Keratinocyte (primary cell): ENCODE data around the gene ZDHHC18. TPM values are rescaled to one million over a fixed set of nuclear protein-coding genes. Genes with fewer than 3 reads are reported as not detected.

Experiments
- DNase-seq: peaks from one replicate; pipeline ENCODE4 v3.0.0-alpha.2; 2011; ENCODE audit warnings: low read depth, missing footprints, low spot score
- FAIRE-seq: peaks from 2 replicates; lab custom pipeline; 2011; peaks lifted over from hg19 to GRCh38; lab: Jason Lieb, UNC
- H2AFZ ChIP-seq: 2 replicates; pipeline ENCODE4 v1.6.0; 2012; ENCODE audit warnings: low read length, control low read depth, inconsistent platforms; ENCODE audit not compliant: control insufficient read depth
- H3K27ac ChIP-seq: 2 replicates; pipeline ENCODE4 v1.5.1; 2011; ENCODE audit warnings: low read length; ENCODE audit not compliant: control insufficient read depth, insufficient read depth
- H3K27me3 ChIP-seq: 3 replicates; pipeline ENCODE4 v1.6.0; 2011; ENCODE audit warnings: low read length; ENCODE audit not compliant: control insufficient read depth, insufficient read depth; ENCODE audit errors: extremely low read depth
- H3K36me3 ChIP-seq, 2 experiments: 2 replicates in 1 of 2; 3 replicates in 1 of 2; pipeline ENCODE4 v1.5.1; 2011; ENCODE audit warnings: low read length in 2 of 2, mild to moderate bottlenecking in 1 of 2; ENCODE audit not compliant: control insufficient read depth in 2 of 2, insufficient read depth in 2 of 2; ENCODE audit errors: extremely low read depth in 1 of 2
- H3K4me1 ChIP-seq: 3 replicates; pipeline ENCODE4 v1.5.1; 2011; ENCODE audit warnings: low read length; ENCODE audit not compliant: control insufficient read depth, insufficient read depth; ENCODE audit errors: extremely low read depth
- H3K4me2 ChIP-seq: 3 replicates; pipeline ENCODE4 v1.6.0; 2011; ENCODE audit warnings: low read depth, low read length; ENCODE audit not compliant: control insufficient read depth, insufficient read depth; ENCODE audit errors: extremely low read depth
- H3K4me3 ChIP-seq, 3 experiments: fragments of 200-600 bp in 1 of 3; sonication (generic) in 1 of 3; 2 replicates in 2 of 3; 3 replicates in 1 of 3; pipeline ENCODE4 v1.5.1; 2011 to 2016; ENCODE audit warnings: low read length in 3 of 3, mild to moderate bottlenecking in 3 of 3, control low read depth in 2 of 3, inconsistent platforms in 1 of 3, low read depth in 1 of 3, mixed read lengths in 1 of 3, mixed run types in 1 of 3, moderate library complexity in 1 of 3; ENCODE audit not compliant: control insufficient read depth in 2 of 3, insufficient read depth in 2 of 3; ENCODE audit errors: extremely low read depth in 1 of 3
- H3K79me2 ChIP-seq: 2 replicates; pipeline ENCODE4 v1.6.0; 2012; ENCODE audit warnings: low read length; ENCODE audit not compliant: control insufficient read depth, insufficient read depth
- H3K9ac ChIP-seq: 3 replicates; pipeline ENCODE4 v1.6.0; 2011; ENCODE audit warnings: low read length; ENCODE audit not compliant: control insufficient read depth, insufficient read depth; ENCODE audit errors: extremely low read depth
- H3K9me1 ChIP-seq: 3 replicates; pipeline ENCODE4 v1.6.0; 2011; ENCODE audit warnings: low read length; ENCODE audit not compliant: control insufficient read depth, insufficient read depth; ENCODE audit errors: extremely low read depth
- H3K9me3 ChIP-seq: 2 replicates; pipeline ENCODE4 v1.5.1; 2012; ENCODE audit warnings: low read depth, low read length; ENCODE audit not compliant: control insufficient read depth
- H4K20me1 ChIP-seq: 3 replicates; pipeline ENCODE4 v1.6.0; 2011; ENCODE audit warnings: low read length; ENCODE audit not compliant: control insufficient read depth, insufficient read depth; ENCODE audit errors: extremely low read depth
- CTCF ChIP-seq, 3 experiments: IDR thresholded peaks in 1 of 3; conservative IDR thresholded peaks in 1 of 3; optimal IDR thresholded peaks in 1 of 3; 2 replicates in 2 of 3; 3 replicates in 1 of 3; pipeline versions ENCODE3 to v1.5.1; 2011; ENCODE audit warnings: low read length in 3 of 3, mild to moderate bottlenecking in 3 of 3, moderate library complexity in 2 of 3, control low read depth in 1 of 3, inconsistent platforms in 1 of 3; ENCODE audit not compliant: insufficient read depth in 2 of 3; ENCODE audit errors: extremely low read depth in 1 of 3
- EZH2 ChIP-seq: IDR thresholded peaks from one replicate; pipeline ENCODE4 v1.6.1; 2012; ENCODE audit warnings: inconsistent platforms, mild to moderate bottlenecking, low read length, moderate library complexity
- dilution Hi-C: fragments of 300-500 bp; cut with MboI; formaldehyde crosslinking; loops from one replicate; pipeline ENCODE4 v1.7.0; 2020; ENCODE audit warnings: low sequenced_read_pairs; ENCODE audit not compliant: extremely low pct_ligation_motif_present
- polyA plus RNA-seq, 5 experiments: library from polyadenylated mRNA; depleted of rRNA in 3 of 5; stranded (reverse) in 3 of 5; stranded (forward) in 1 of 5; unstranded in 1 of 5; fragments of >200 nt; gene quantifications; 1 replicate in 1 of 5; 2 replicates in 3 of 5; 3 replicates in 1 of 5; pipeline versions ENCODE4 v1.2.1 to v1.2.3, GENCODE V29; 2011 to 2012; ENCODE audit warnings: missing spikeins in 2 of 5, low read depth in 1 of 5, low replicate concordance in 1 of 5

ZDHHC18 gene
- polyA plus RNA-seq, 1 donor (not counting 4 experiments of a cell fraction or from before 2014, with no cell fraction given) = 18.1 TPM

- H3K4me3 ChIP-seq = no peak overlapping the region
- H3K9ac ChIP-seq = no peak overlapping the region
- dilution Hi-C loops = no loop called here
- no peak overlapping the region for H2AFZ ChIP-seq
- no peak overlapping the region for H3K4me2 ChIP-seq
- FAIRE-seq (no peak), DNase-seq (no peak)
- peaks cover 19% of the 10 kb centered on the region for H3K4me1 ChIP-seq
- peaks cover 24 to 29% of the 10 kb centered on the region in 2 experiments for H3K36me3 ChIP-seq
- no peaks in the 10 kb centered on the region for H4K20me1 ChIP-seq
- no peak for TF ChIP-seq EZH2
- no peak for TF ChIP-seq CTCF (optimal IDR thresholded peaks at IDR 0.05 in 1 of 3, IDR thresholded peaks at IDR 0.05 in 1 of 3, conservative IDR thresholded peaks at IDR 0.05 in 1 of 3; ENCODE audit: extremely low read depth in 1 of 3, insufficient read depth in 2 of 3, low read length in 3 of 3)
- H3K9me3 ChIP-seq = no peaks in the 10 kb centered on the region
- no peak overlapping the region for H3K27ac ChIP-seq
- H3K27me3 ChIP-seq = no peaks in the 10 kb centered on the region
- peaks cover 4% of the 10 kb centered on the region for H3K79me2 ChIP-seq
- H3K9me1 ChIP-seq = no peaks in the 10 kb centered on the region
Observed at GRCh38 chr1:26782521-26783212, 43.8 kb upstream of the ZDHHC18 start.

- Histone ChIP-seq H4K20me1 (no peaks in the 10 kb centered on the region), H3K9me1 (no peaks in the 10 kb centered on the region), H3K27me3 (no peaks in the 10 kb centered on the region), H3K4me2 (no peak overlapping the region), H3K27ac (no peak overlapping the region), H3K4me1 (peaks cover 25% of the 10 kb centered on the region), H3K79me2 (peaks cover 6% of the 10 kb centered on the region), H3K4me3 (no peak overlapping the region), H3K9me3 (no peaks in the 10 kb centered on the region), H3K36me3 (peaks cover 19 to 24% of the 10 kb centered on the region in 2 experiments), H3K9ac (no peak overlapping the region), H2AFZ (no peak overlapping the region)
- no peak for TF ChIP-seq EZH2
- DNase-seq (no peak), FAIRE-seq (no peak)
- dilution Hi-C loops = no loop called here
Observed at GRCh38 chr1:26783646-26784022, 42.9 kb upstream of the ZDHHC18 start.
